Esophagus squamous epithelium (tissue), 5 donors: Measurements from ENCODE around the gene RAVER1. TPM values are rescaled to one million over a fixed set of nuclear protein-coding genes. Genes with fewer than 3 reads are reported as not detected.
A peak's percentile ranks its signal among the peaks of the same experiment; 100 is the strongest.
"Not testable (repeated sequence)": the region's sequence is repeated elsewhere in the genome, so short reads cannot be mapped to it uniquely, and the experiment has no call there.

Experiments used
- DNase-seq: peaks from one replicate; lab custom pipeline; 2025; lab: John Stamatoyannopoulos, UW
- H3K27ac ChIP-seq, 4 donors: fragments of 200-600 bp; sonication (generic); one replicate each; pipeline ENCODE4 v1.5.1; 2016 to 2019; ENCODE audit warnings: mild to moderate bottlenecking in 1 of 4
- H3K27me3 ChIP-seq, 4 donors: fragments of 200-600 bp; sonication (generic); 1 replicate in 3 of 4; 2 replicates in 1 of 4; pipeline versions ENCODE4 v1.5.1 to v1.6.0; 2017 to 2021; ENCODE audit warnings: antibody characterized with exemption in 1 of 4
- H3K36me3 ChIP-seq, 3 donors: fragments of 200-600 bp; sonication (generic); one replicate each; pipeline ENCODE4 v1.5.1; 2016 to 2019
- H3K4me1 ChIP-seq, 3 donors: fragments of 200-600 bp; sonication (generic); one replicate each; pipeline ENCODE4 v1.5.1; 2017 to 2019
- H3K4me3 ChIP-seq, 4 donors: fragments of 200-600 bp; sonication (generic); 1 replicate in 3 of 4; 2 replicates in 1 of 4; pipeline ENCODE4 v1.5.1; 2016 to 2019; ENCODE audit warnings: mild to moderate bottlenecking in 2 of 4, moderate library complexity in 1 of 4
- H3K9me3 ChIP-seq, 3 donors: fragments of 200-600 bp; sonication (generic); one replicate each; pipeline ENCODE4 v1.5.1; 2016 to 2019
- POLR2A ChIP-seq, 4 donors: fragments of 450-650 bp; IDR thresholded peaks; one replicate each; pipeline ENCODE4 v1.6.1; 2017; ENCODE audit warnings: antibody characterized with exemption in 4 of 4, mild to moderate bottlenecking in 4 of 4, moderate library complexity in 3 of 4
- WGBS, 2 donors: methylation state at CpG; one replicate each; pipeline ENCODE4 v1.1.5; 2018; 5-methylcytosine and 5-hydroxymethylcytosine counted together
- intact Hi-C: fragments of 100-400 bp; cut with DNase I; formaldehyde crosslinking; loops from one replicate; pipeline ENCODE4 v1.15.0; 2022
- total RNA-seq, 4 donors: library from RNA; depleted of rRNA; stranded (reverse); fragments of >200 nt; gene quantifications; one replicate each; pipeline ENCODE4 v1.1.0, GENCODE V29; 2016
- TF ChIP-seq, protein P1 (sequence below), 6 experiments: fragments of 450-650 bp in 4 of 6; fragments of 200-600 bp in 2 of 6; sonication (generic) in 2 of 6; IDR thresholded peaks; one replicate each; pipeline ENCODE4 v1.5.1; 2016 to 2019; ENCODE audit warnings: antibody characterized with exemption in 6 of 6, mild to moderate bottlenecking in 4 of 6, moderate library complexity in 4 of 6
- donor health status: DM: yes; HTN: yes; CAD: no.

RAVER1 gene
- total RNA-seq, 4 donors from 2014 or later, result 13.8 to 26.8 (median 19.7) TPM

DNA sequence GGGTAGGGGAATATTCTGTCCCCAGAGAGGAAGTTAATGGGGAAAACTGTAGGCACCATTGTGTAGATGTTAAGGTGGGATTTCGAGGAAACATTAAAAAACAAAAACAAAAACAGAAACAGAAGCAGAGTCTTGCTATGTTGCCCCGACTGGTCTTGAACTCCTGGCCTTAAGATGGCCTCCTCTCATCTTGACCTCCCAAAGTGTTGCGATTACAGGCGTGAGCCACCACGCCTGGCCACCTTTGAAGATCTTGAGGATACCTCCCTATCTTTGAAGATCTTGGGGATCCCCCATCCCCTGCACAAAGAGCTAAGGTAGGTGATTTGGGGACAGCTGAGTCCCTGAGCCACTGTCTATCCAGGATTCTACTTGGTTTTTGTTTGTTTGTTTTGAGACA is 6.6 kb upstream of the RAVER1 start:
- Histone ChIP-seq H3K27me3 (no peaks in the 10 kb centered on the region), H3K27ac (peak overlapping the region in 1 of 4 donors; percentile 46), H3K4me1 (peaks cover 0 to 6% (median 3%) of the 10 kb centered on the region in 3 donors), H3K36me3 (no peaks in the 10 kb centered on the region), H3K9me3 (no peaks in the 10 kb centered on the region), H3K4me3 (no peak overlapping the region)
- intact Hi-C loops, result no loop called here
- TF ChIP-seq POLR2A (IDR thresholded peaks at IDR 0.05), result no peak
- TF ChIP-seq, protein P1, sequence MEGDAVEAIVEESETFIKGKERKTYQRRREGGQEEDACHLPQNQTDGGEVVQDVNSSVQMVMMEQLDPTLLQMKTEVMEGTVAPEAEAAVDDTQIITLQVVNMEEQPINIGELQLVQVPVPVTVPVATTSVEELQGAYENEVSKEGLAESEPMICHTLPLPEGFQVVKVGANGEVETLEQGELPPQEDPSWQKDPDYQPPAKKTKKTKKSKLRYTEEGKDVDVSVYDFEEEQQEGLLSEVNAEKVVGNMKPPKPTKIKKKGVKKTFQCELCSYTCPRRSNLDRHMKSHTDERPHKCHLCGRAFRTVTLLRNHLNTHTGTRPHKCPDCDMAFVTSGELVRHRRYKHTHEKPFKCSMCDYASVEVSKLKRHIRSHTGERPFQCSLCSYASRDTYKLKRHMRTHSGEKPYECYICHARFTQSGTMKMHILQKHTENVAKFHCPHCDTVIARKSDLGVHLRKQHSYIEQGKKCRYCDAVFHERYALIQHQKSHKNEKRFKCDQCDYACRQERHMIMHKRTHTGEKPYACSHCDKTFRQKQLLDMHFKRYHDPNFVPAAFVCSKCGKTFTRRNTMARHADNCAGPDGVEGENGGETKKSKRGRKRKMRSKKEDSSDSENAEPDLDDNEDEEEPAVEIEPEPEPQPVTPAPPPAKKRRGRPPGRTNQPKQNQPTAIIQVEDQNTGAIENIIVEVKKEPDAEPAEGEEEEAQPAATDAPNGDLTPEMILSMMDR (IDR thresholded peaks at IDR 0.05), result no peak
- WGBS, 2 donors, result 90 to 93% methylated on average over 5 of the region's 5 CpGs
- no peak for DNase-seq

DNA sequence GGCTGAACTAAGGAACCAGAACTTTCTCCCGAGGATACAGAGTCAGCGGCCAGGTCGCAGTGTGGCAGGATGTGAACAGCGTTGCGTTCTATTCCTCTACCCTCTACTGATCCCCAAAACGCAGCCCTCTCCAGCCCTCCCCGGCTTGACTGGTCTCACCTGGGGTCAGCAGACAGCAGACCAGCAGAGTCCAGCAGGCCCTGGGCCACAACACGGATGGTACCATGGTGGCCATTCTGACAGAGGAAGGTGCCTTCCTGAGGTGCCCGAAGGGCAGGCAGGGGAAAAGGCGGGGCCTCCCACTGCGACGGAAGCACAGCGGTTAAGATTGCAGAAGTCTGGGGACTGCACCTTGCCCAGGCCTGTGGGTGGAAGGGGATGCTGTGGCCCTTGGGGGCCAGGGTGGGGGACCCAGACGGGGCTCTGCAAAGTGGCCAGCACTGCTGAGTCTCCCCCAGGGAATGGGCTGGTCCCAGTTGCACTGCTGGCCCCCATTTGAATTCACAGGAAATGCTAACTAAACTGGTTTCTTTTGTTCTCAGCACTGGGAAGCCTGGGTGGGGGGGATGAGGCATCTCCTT is 6.1 kb upstream of the RAVER1 start, which contains the start of gene ICAM3:
TSS of gene ICAM3 (minus strand) at position 245 of the 581 bp plus-strand sequence. CDS start at position 235, 10 bp downstream.
- no peaks in the 10 kb centered on the region for H3K27me3 ChIP-seq
- intact Hi-C loops, result no loop called here
- TF ChIP-seq POLR2A (IDR thresholded peaks at IDR 0.05), result peak in 1 of 4 donors; percentile 12
- TF ChIP-seq, protein P1 (IDR thresholded peaks at IDR 0.05), result no peak
- 52 to 59% methylated on average over 3 to 5 of the region's 14 CpGs for WGBS, 2 donors
- H3K9me3 ChIP-seq, result no peaks in the 10 kb centered on the region
- H3K4me3 ChIP-seq, result peak within 1 kb of the TSS in 3 of 4 donors; percentile 2 to 53 (median 33)
- H3K4me1 ChIP-seq, result peaks cover 0 to 11% (median 3%) of the 10 kb centered on the region in 3 donors
- no peaks in the 10 kb centered on the region for H3K36me3 ChIP-seq
- H3K27ac ChIP-seq, result peak within 1 kb of the TSS in 2 of 4 donors; percentile 39 to 46
- DNase-seq, result no peak

DNA sequence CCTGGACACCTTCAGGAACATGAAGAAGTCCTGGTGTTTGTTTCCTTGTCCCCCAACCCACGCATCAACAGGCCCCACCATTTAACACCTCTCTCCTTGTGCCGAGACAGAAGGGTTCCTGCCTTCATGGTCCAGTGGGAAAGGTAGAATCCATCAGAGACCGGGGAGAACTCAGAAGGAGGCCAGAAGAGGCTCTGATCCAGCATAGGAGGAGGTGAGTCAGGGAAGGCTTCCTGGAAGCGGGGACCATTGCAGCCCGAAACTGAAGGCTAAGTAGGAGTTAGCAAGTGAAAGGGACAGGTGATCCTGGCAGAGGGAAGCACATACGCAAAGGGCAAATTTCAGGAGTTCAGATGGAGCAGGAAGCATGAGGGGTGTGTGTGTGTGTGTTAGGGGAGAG is 5.6 kb upstream of the RAVER1 start:
- Histone ChIP-seq H3K27ac (peak overlapping the region in 2 of 4 donors; percentile 39 to 46), H3K4me1 (peaks cover 2 to 16% (median 6%) of the 10 kb centered on the region in 3 donors), H3K36me3 (no peaks in the 10 kb centered on the region), H3K4me3 (peak overlapping the region in 3 of 4 donors; percentile 2 to 53 (median 33)), H3K27me3 (no peaks in the 10 kb centered on the region), H3K9me3 (no peaks in the 10 kb centered on the region)
- DNase-seq, result no peak
- 66 to 84% methylated on average over 3 to 4 of the region's 6 CpGs for WGBS, 2 donors
- TF ChIP-seq, protein P1 (IDR thresholded peaks at IDR 0.05), result no peak
- no peak for TF ChIP-seq POLR2A (IDR thresholded peaks at IDR 0.05)
- intact Hi-C loops, result no loop called here

DNA sequence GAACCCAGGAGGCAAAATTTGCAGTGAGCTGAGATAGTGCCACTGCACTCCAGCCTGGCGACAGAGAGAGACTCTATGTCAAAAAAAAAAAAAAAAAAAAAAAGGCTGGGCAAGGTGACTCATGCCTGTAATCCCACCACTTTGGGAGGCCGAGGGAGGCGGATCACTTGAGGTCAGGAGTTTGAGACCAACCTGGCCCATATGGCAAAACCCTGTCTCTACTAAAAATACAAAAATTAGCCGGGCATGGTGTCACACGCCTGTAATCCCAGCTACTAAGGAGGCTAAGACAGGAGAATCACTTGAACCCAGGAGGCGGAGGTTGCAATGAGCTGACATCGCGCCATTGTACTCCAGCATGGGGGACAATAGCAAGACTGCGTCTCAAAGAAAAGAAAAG is 3.4 kb upstream of the RAVER1 start:
- H3K4me3 ChIP-seq, intact Hi-C loops, H3K27ac ChIP-seq, DNase-seq, H3K9me3 ChIP-seq, H3K27me3 ChIP-seq, H3K36me3 ChIP-seq: not testable (repeated sequence)
- peaks cover 14 to 33% (median 15%) of the 10 kb centered on the region in 3 donors for H3K4me1 ChIP-seq
- WGBS, 2 donors, result 84 to 85% methylated on average over 9 of the region's 9 CpGs

DNA sequence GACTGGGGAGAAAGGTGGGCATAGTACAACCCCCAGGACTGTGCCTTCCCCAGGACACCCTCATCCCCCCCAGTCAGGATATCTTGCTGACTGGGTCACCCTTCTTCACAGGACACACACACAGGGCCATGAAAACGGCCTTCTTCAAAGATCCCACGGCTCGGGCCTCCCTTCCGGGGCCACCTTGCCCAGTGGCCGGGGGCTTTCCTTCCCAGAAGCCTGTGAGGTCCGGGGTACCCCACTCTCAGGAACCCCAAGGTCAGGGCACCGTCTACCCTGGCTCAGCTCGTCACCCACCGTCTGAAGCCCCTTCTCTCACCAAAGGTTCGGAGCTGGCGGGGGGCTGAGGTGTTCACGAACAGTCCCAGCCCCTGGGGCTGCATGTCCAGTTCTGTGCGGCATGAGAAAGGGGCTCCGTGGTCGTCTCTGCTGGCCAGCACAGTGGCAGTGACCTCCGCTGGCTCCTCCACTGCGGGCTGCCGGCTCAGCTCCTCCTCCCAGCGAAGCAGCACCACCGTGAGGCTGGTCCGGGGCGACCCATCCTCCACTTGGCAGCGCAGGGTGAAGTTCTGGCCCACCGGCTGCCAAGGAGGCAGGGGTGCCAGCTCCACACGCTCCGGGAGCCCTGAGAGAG is 2.1 kb upstream of the RAVER1 start:
- peak overlapping the region in 3 of 4 donors; percentile 52 to 93 (median 91) for H3K27ac ChIP-seq
- 55 to 68% methylated on average over 6 to 7 of the region's 26 CpGs for WGBS, 2 donors
- no peaks in the 10 kb centered on the region for H3K9me3 ChIP-seq
- TF ChIP-seq, protein P1 (IDR thresholded peaks at IDR 0.05), result no peak
- no peak for TF ChIP-seq POLR2A (IDR thresholded peaks at IDR 0.05)
- H3K36me3 ChIP-seq, result peaks cover 0 to 3% (median 0%) of the 10 kb centered on the region in 3 donors
- no peak for DNase-seq
- H3K4me3 ChIP-seq, result peak overlapping the region; percentile 82 to 97 (median 87)
- H3K4me1 ChIP-seq, result peaks cover 14 to 36% (median 16%) of the 10 kb centered on the region in 3 donors
- intact Hi-C loops, result no loop called here
- H3K27me3 ChIP-seq, result no peaks in the 10 kb centered on the region
